Bronchial epithelial cell (primary cell): ENCODE results near the gene C1QA. TPM values are rescaled to one million over a fixed set of nuclear protein-coding genes. Genes with fewer than 3 reads are reported as not detected.

Experiments
- DNase-seq: peaks from one replicate; pipeline ENCODE4 v3.0.0-alpha.2; 2010; ENCODE audit warnings: low read depth
- FAIRE-seq: peaks from 2 replicates; lab custom pipeline; 2011; peaks lifted over from hg19 to GRCh38; lab: Jason Lieb, UNC
- H3K27me3 ChIP-seq: 2 replicates; pipeline ENCODE4 v1.5.1; 2011; ENCODE audit warnings: low read length; ENCODE audit not compliant: control insufficient read depth, insufficient read depth
- H3K36me3 ChIP-seq: 2 replicates; pipeline ENCODE4 v1.5.1; 2011; ENCODE audit warnings: low read length; ENCODE audit not compliant: control insufficient read depth, insufficient read depth
- H3K4me3 ChIP-seq: 2 replicates; pipeline ENCODE4 v1.5.1; 2011; ENCODE audit warnings: mild to moderate bottlenecking, low read depth, low read length, control low read depth
- CTCF ChIP-seq: IDR thresholded peaks from 2 replicates; pipeline ENCODE4 v1.5.1; 2011; ENCODE audit warnings: mild to moderate bottlenecking, moderate library complexity, low read length, control low read depth, inconsistent platforms; ENCODE audit not compliant: insufficient read depth, severe bottlenecking
- total RNA-seq: library from RNA; depleted of rRNA; stranded (reverse); fragments of >200 nt; gene quantifications from 2 replicates; pipeline ENCODE4 v1.2.1, GENCODE V29; 2014

C1QA gene
- total RNA-seq, 1 donor from 2014 or later: not detected

GRCh38 chr1:22619252-22619651 lies 17.2 kb upstream of the C1QA start:
- H3K4me3 ChIP-seq: no peak overlapping the region
- no peak for DNase-seq
- TF ChIP-seq CTCF: no peak
- no peak for FAIRE-seq
- H3K36me3 ChIP-seq: no peaks in the 10 kb centered on the region
- peaks cover 17% of the 10 kb centered on the region for H3K27me3 ChIP-seq

- Histone ChIP-seq H3K36me3 (no peaks in the 10 kb centered on the region), H3K4me3 (no peak overlapping the region), H3K27me3 (peaks cover 17% of the 10 kb centered on the region)
- no peak for TF ChIP-seq CTCF
- DNase-seq (no peak), FAIRE-seq (no peak)
These were observed 16.6 kb upstream of the C1QA start for GRCh38 chr1:22619798-22620197.

GRCh38 chr1:22621761-22622160 lies 14.7 kb upstream of the C1QA start:
- Histone ChIP-seq H3K36me3 (no peaks in the 10 kb centered on the region), H3K27me3 (peaks cover 26% of the 10 kb centered on the region), H3K4me3 (no peak overlapping the region)
- TF ChIP-seq CTCF: no peak
- DNase-seq: no peak
- FAIRE-seq: no peak

GRCh38 chr1:22625262-22625925 lies 11.0 kb upstream of the C1QA start:
- H3K27me3 ChIP-seq: peaks cover 15% of the 10 kb centered on the region
- H3K4me3 ChIP-seq: no peak overlapping the region
- no peak for TF ChIP-seq CTCF
- FAIRE-seq: no peak
- H3K36me3 ChIP-seq: no peaks in the 10 kb centered on the region
- no peak for DNase-seq

GRCh38 chr1:22626237-22627157 lies 9.9 kb upstream of the C1QA start:
- Histone ChIP-seq H3K36me3 (no peaks in the 10 kb centered on the region), H3K4me3 (no peak overlapping the region), H3K27me3 (peaks cover 18% of the 10 kb centered on the region)
- DNase-seq: no peak
- TF ChIP-seq CTCF: no peak
- FAIRE-seq: no peak
